Measurements from ENCODE around the gene IPO13. TPM values are rescaled to one million over a fixed set of nuclear protein-coding genes. Genes with fewer than 3 reads are reported as not detected.

Gene IPO13
- total RNA-seq, 6 donors from 2014 or later, result 16.9 to 46.1 (median 24.1) TPM

- DNase-seq (no peak), ATAC-seq (ENCODE audit: low FRiP score in 2 of 2) (no peak)
- TF ChIP-seq POLR2A (IDR thresholded peaks at IDR 0.05) (no peak), CTCF (IDR thresholded peaks at IDR 0.05) (no peak), EP300 (IDR thresholded peaks at IDR 0.05) (no peak), POLR2AphosphoS5 (IDR thresholded peaks at IDR 0.05) (no peak)
Observed at GRCh38 chr1:43904660-43905551, 41.8 kb upstream of the IPO13 start.

GRCh38 chr1:43908226-43908625 lies 38.5 kb upstream of the IPO13 start:
- no peak for TF ChIP-seq EP300 (IDR thresholded peaks at IDR 0.05)
- TF ChIP-seq POLR2AphosphoS5 (IDR thresholded peaks at IDR 0.05), result no peak
- no peak for TF ChIP-seq POLR2A (IDR thresholded peaks at IDR 0.05)
- no peak for TF ChIP-seq CTCF (IDR thresholded peaks at IDR 0.05)
- Histone ChIP-seq H3K4me3 (no peak overlapping the region), H3K4me1 (peaks cover 0 to 3% (median 0%) of the 10 kb centered on the region in 4 donors), H3K36me3 (no peaks in the 10 kb centered on the region), H3K27me3 (no peaks in the 10 kb centered on the region), H3K9me3 (no peaks in the 10 kb centered on the region), H3K27ac (no peak overlapping the region)
- ATAC-seq (ENCODE audit: low FRiP score in 2 of 2), result no peak
- WGBS, 2 donors, result 92 to 100% methylated on average over 2 of the region's 2 CpGs
- no peak for DNase-seq

More at GRCh38 chr1:43904660-43905551, 41.8 kb upstream of the IPO13 start:
- H3K36me3 ChIP-seq, result peaks cover 0 to 7% (median 0%) of the 10 kb centered on the region in 4 donors
- no peaks in the 10 kb centered on the region for H3K9me3 ChIP-seq
- no peak overlapping the region for H3K27ac ChIP-seq
- peaks cover 0 to 9% (median 6%) of the 10 kb centered on the region in 4 donors for H3K4me1 ChIP-seq
- WGBS, 2 donors, result 63 to 72% methylated on average over 5 to 7 of the region's 7 CpGs
- H3K4me3 ChIP-seq, result no peak overlapping the region
- H3K27me3 ChIP-seq, result no peaks in the 10 kb centered on the region

DNA sequence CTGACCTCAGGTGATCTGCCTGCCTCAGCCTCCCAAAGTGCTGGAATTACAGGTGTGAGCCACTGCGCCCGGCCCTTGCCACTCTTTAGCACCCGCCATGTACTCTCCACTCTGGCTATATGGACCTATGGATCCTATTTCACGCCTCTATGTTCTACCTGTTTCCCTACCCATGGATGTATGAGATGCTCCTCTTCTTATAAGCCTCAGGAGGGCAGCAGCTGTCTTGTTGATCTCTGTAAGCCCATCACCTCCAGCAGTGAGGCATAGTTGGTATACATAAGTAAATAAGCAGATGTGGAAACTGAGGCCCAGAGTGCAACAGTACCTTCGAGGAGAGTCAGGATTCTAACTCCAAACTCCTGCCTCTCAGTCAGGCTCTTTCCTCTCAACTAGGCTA lies 37.9 kb upstream of the IPO13 start:
- TF ChIP-seq POLR2AphosphoS5 (IDR thresholded peaks at IDR 0.05), result no peak
- no peak for TF ChIP-seq CTCF (IDR thresholded peaks at IDR 0.05)
- TF ChIP-seq POLR2A (IDR thresholded peaks at IDR 0.05), result no peak
- TF ChIP-seq EP300 (IDR thresholded peaks at IDR 0.05), result no peak
- 94% methylated on average over 5 of the region's 5 CpGs for WGBS, 2 donors
- peaks cover 0 to 3% (median 0%) of the 10 kb centered on the region in 4 donors for H3K4me1 ChIP-seq

DNA sequence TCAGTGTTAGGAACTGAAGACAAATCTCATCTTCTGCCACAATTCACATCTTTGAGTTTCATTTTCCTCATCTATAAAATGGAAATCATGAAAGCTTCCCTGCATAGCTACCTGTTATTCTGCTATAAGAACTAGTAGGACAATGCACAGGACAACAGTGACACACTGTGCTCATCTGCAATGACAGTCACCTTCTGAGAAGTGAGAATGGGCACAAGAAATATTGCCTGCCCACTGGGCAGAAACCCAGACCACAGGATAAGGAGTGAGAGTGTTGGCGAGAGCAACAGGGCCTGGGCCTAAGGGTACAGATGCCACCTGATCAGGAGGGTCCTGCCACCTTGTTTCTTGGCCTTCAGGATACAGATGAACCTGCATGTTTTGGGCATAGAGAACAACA lies 36.4 kb upstream of the IPO13 start:
- ATAC-seq (ENCODE audit: low FRiP score in 2 of 2), result no peak
- Histone ChIP-seq H3K4me1 (peaks cover 0 to 3% (median 0%) of the 10 kb centered on the region in 4 donors), H3K36me3 (no peaks in the 10 kb centered on the region), H3K27ac (no peak overlapping the region), H3K9me3 (no peaks in the 10 kb centered on the region), H3K27me3 (no peaks in the 10 kb centered on the region), H3K4me3 (no peak overlapping the region)
- DNase-seq, result no peak
- 72 to 83% methylated on average over 1 of the region's 1 CpG for WGBS, 2 donors
- no peak for TF ChIP-seq CTCF (IDR thresholded peaks at IDR 0.05)
- no peak for TF ChIP-seq POLR2AphosphoS5 (IDR thresholded peaks at IDR 0.05)

More for the DNA sequence above, 37.9 kb upstream of the IPO13 start:
- Histone ChIP-seq H3K27me3 (no peaks in the 10 kb centered on the region), H3K36me3 (no peaks in the 10 kb centered on the region), H3K27ac (no peak overlapping the region), H3K4me3 (no peak overlapping the region), H3K9me3 (no peaks in the 10 kb centered on the region)
- DNase-seq, result no peak
- ATAC-seq (ENCODE audit: low FRiP score in 2 of 2), result no peak

All from upper lobe of left lung (tissue), 6 donors.